Measurements from ENCODE around the gene ERGIC1.

The ERGIC1 gene

GRCh38 chr5:172952034-172952511 lies 118.0 kb downstream of the ERGIC1 start:
- no peak for DNase-seq

GRCh38 chr5:172953776-172954675 lies 120.0 kb downstream of the ERGIC1 start:
- no peak for DNase-seq

GRCh38 chr5:172954751-172955159 lies 120.7 kb downstream of the ERGIC1 start:
- no peak for DNase-seq

GRCh38 chr5:172956228-172956627 lies 122.2 kb downstream of the ERGIC1 start:
- DNase-seq = no peak

- DNase-seq = no peak
These were observed 122.9 kb downstream of the ERGIC1 start for GRCh38 chr5:172956936-172957335.

GRCh38 chr5:172957458-172957857 lies 123.4 kb downstream of the ERGIC1 start:
- peak; percentile 27 for DNase-seq

- DNase-seq = peak; percentile 92
These were observed 124.4 kb downstream of the ERGIC1 start for GRCh38 chr5:172958331-172959046.

GRCh38 chr5:172959824-172960799 lies 126.1 kb downstream of the ERGIC1 start:
- DNase-seq = peak; percentile 45

GRCh38 chr5:172969921-172970320 lies 135.9 kb downstream of the ERGIC1 start:
- no peak for DNase-seq

GRCh38 chr5:172971482-172971881 lies 137.4 kb downstream of the ERGIC1 start:
- DNase-seq = peak; percentile 33

GRCh38 chr5:172972552-172972951 lies 138.5 kb downstream of the ERGIC1 start:
- peak; percentile 72 for DNase-seq

- no peak for DNase-seq
These were observed 139.3 kb downstream of the ERGIC1 start for GRCh38 chr5:172973127-172973916.

GRCh38 chr5:172973931-172974330 lies 139.9 kb downstream of the ERGIC1 start:
- DNase-seq = no peak

- DNase-seq = no peak
These were observed 141.2 kb downstream of the ERGIC1 start for GRCh38 chr5:172975289-172975688.

- no peak for DNase-seq
These were observed 145.7 kb downstream of the ERGIC1 start for GRCh38 chr5:172979778-172980177.

- DNase-seq = no peak
These were observed 147.9 kb downstream of the ERGIC1 start for GRCh38 chr5:172981931-172982330.

GRCh38 chr5:172983542-172984243 lies 149.6 kb downstream of the ERGIC1 start, which contains the start of gene ATP6V0E1:
Gene ATP6V0E1 (plus strand): TSS chr5:172983771. CDS start chr5:172983861, 90 bp downstream.
- DNase-seq = peak; percentile 98

GRCh38 chr5:172984244-172984953 lies 150.3 kb downstream of the ERGIC1 start:
- peak; percentile 88 for DNase-seq

GRCh38 chr5:172985596-172985995 lies 151.5 kb downstream of the ERGIC1 start:
- DNase-seq = peak; percentile 73

- DNase-seq = no peak
These were observed 154.2 kb downstream of the ERGIC1 start for GRCh38 chr5:172988276-172988675.

Data from DMS53 (cell line).